ENCODE measurements around the gene SOX6.
"Not testable (repeated sequence)": the region's sequence is repeated elsewhere in the genome, so short reads cannot be mapped to it uniquely, and the experiment has no call there.

GRCh38 chr11:16390826-16391225 lies 34.5 kb upstream of the SOX6 start:
- not testable (repeated sequence) for TF ChIP-seq CTCF (IDR thresholded peaks at IDR 0.05; ENCODE audit: insufficient read depth, low read depth, low read length); EZH2 (IDR thresholded peaks at IDR 0.05; ENCODE audit: insufficient read depth, low read length)

All from astrocyte (in vitro differentiated cells and primary cell).